ENCODE data around the gene SPATA31A5. TPM values are rescaled to one million over a fixed set of nuclear protein-coding genes. Genes with fewer than 3 reads are reported as not detected.

SPATA31A5 gene
- total RNA-seq, result not detected

GRCh38 chr9:60914107-60914506 lies at the start of gene SPATA31A5:
SPATA31A5 (plus strand) TSS chr9:60914407; CDS start chr9:60914436, 29 bp downstream.

Small RNAs within 50 kb of the gene (small RNA-seq; reads per million reads assigned to genes)
- gene AL590491.3 (ENCODE audit: low replicate concordance), result not detected
